SK-N-SH treated with all-trans-retinoic acid at 6 μM for 48 hours (cell line): ENCODE measurements around the gene CUBN.

Experiments
- ATAC-seq: fragments of 200-7000 bp; cut with Tn5 transposase; 3 replicates; pipeline ENCODE4 v1.9.1; 2020; ENCODE audit warnings: mild to moderate bottlenecking, moderate library complexity
- PPARA ChIP-seq: fragments of 250-450 bp; sonication (Bioruptor Pico); IDR thresholded peaks from 2 replicates; pipeline ENCODE4 v1.5.0; 2020; ENCODE audit warnings: mild to moderate bottlenecking, borderline replicate concordance
- ZNF8 ChIP-seq: fragments of 450-650 bp; formaldehyde crosslinking; IDR thresholded peaks from 2 replicates; pipeline ENCODE4 v1.5.0; 2020; ENCODE audit warnings: mild to moderate bottlenecking, moderate library complexity

Gene CUBN

GRCh38 chr10:16776896-16777295 is 352.7 kb downstream of the CUBN start:
- ATAC-seq: no peak
- TF ChIP-seq ZNF8 (CRISPR knock-in tag) (no peak), PPARA (CRISPR knock-in tag) (no peak)
